Left ventricle myocardium superior (tissue), 1 donor: ENCODE measurements around the gene CAPN15. TPM values are rescaled to one million over a fixed set of nuclear protein-coding genes. Genes with fewer than 3 reads are reported as not detected.

Source experiments
- ATAC-seq: fragments of 200-7000 bp; cut with Tn5 transposase; one replicate; pipeline ENCODE4 v1.9.1; 2020; ENCODE audit warnings: mild to moderate bottlenecking, moderate library complexity
- DNase-seq: peaks from one replicate; pipeline ENCODE4 v3.0.0-alpha.2; 2020
- intact Hi-C: fragments of 100-400 bp; cut with micrococcal nuclease; formaldehyde crosslinking; loops from one replicate; pipeline ENCODE4 v1.11.0; 2022
- total RNA-seq: library from RNA; stranded (reverse); fragmentation: NEBNext Ultra II Directional; extraction: Animal tissue kit (Norgen Biotek cat#: 25700); gene quantifications from one replicate; pipeline ENCODE4 v1.2.1, GENCODE V29; 2021
- donor health status: DM: no; HTN: yes; CAD: no; lungs with severe emphysema.

CAPN15 gene
- total RNA-seq, 1 donor from 2014 or later = 17.8 TPM

DNA sequence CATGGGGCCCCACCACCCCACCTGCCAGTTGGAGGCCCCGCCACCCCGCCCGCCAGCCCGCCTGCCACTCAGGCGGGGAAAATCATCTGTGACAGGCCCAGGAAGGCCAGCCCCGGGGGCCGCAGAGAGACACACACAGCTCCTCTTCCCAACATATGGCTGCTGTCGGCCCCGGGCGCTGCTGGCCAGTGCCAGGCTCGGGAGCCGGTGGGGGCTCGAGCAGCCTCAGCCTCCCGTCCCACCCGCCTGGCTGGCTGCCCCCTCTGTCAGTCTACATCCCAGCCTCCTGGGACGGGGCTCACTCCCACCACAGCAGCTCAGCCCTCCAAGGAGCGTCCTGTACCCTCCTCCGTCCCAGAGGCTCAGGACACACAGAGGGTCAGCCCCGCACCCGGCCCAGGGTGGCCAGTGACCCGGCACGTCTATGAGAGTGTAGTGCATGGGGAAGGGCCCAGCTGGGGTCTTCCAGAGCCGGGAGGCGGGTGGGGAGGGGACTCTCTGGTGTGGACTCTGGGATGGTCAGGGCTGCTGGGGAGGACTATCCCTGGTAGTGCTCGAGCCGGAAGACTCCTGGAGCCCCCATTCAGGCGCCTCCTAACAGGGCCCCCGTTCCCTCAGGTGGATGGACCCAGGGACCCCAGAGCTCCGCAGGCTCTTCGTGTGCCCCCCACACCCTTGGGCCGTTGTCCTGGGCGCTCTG lies 29.1 kb downstream of the CAPN15 start:
- DNase-seq (no peak), ATAC-seq (no peak)
- intact Hi-C loops = no loop called here

DNA sequence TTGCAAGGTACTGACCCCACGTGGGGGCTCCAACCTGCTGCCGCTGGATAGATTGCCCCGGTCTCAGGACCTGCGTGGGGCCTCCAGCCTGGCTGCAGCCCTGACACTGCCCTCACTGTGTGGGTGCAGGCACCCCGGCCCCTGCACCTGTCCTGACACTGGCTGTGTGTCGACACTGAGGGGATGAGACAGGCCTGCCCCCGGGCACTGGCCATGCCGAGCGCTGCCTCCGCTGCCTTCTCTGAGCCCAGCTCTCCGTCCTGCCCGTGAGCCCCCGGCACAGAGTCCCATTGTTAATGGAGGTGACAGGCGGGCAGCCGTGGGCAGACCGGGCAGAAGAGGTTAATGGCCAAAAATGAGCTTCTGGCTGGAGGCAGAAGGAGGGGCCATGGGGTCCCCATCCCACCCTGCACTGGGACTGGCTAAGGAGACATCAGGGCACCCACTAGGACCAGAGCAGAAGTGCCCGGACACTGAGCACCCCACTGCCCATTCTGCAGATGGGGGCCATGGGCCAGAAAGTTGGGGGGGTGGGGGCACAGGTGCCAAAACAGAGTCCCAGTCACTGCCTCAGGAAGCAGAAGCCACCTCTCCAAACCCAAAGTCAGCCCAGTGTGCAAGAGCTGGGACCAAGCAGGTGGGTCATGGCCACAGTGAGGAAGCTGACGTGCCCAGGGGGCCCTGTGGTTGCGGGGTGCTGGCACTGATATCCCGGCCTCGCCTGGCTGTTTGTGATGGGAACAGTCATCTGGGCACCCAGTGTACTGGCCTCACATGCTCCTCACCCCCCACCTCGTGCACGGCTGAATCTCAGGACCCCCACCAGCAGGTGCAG lies 30.2 kb downstream of the CAPN15 start:
- intact Hi-C loops = no loop called here
- DNase-seq (no peak), ATAC-seq (no peak)

DNA sequence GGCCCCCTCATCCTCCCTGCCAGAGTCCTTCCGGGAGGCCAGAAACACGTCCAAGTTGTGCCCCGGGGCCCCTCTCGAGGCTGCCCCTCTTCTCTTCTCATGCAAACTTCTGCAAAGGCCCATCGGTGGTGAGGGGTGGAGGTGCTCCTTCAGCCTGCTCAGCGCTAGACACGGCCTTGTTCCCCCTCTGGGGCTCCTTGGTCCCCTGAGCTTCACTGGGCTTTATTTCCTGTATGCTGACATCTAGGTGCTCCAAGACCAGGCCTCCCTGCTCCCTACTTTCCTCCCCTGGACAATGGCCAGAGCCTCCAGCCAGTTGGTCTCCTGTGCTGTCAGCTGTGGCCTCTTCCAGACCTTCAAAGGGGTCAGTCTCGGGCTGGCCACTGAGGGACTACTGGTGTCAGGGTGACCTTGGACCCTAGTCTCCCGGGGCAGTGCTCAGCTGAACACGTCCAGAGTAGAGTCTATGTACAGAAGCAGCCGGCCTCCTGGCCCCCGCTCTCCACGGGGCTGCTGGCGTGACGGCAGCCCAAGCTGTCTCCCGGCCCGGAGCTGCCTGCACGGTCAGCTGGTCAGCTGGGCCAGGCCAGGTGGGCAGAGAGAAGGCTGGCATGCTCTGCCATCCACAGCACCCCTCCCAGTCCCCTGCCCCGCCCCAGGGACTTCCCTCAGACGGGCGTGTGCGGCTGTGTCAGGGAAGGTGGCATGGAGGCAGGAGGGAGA lies 30.9 kb downstream of the CAPN15 start:
- DNase-seq = peak; percentile 62
- peak; percentile 61 for ATAC-seq

DNA sequence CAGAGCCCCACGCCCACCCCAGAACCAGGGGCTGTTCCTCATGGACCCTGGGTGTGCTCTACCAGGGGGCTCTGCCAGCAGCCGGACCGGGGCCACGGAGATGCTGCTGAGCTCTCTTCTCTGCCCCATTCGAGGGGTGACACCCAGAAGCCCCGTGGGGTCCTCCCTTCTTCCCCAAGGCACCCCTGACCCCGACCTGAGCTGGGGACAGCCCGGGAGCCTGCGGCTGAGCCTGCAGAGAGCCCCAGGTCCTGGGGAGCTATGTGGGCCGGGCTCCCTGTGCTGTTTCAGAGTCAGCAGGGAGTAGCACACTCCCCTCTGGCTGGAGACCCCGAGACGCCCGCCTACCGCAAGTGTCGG lies 31.5 kb downstream of the CAPN15 start:
- intact Hi-C loops = no loop called here
- ATAC-seq (no peak), DNase-seq (no peak)

More for the DNA sequence above, 30.9 kb downstream of the CAPN15 start:
- intact Hi-C loops = no loop called here

DNA sequence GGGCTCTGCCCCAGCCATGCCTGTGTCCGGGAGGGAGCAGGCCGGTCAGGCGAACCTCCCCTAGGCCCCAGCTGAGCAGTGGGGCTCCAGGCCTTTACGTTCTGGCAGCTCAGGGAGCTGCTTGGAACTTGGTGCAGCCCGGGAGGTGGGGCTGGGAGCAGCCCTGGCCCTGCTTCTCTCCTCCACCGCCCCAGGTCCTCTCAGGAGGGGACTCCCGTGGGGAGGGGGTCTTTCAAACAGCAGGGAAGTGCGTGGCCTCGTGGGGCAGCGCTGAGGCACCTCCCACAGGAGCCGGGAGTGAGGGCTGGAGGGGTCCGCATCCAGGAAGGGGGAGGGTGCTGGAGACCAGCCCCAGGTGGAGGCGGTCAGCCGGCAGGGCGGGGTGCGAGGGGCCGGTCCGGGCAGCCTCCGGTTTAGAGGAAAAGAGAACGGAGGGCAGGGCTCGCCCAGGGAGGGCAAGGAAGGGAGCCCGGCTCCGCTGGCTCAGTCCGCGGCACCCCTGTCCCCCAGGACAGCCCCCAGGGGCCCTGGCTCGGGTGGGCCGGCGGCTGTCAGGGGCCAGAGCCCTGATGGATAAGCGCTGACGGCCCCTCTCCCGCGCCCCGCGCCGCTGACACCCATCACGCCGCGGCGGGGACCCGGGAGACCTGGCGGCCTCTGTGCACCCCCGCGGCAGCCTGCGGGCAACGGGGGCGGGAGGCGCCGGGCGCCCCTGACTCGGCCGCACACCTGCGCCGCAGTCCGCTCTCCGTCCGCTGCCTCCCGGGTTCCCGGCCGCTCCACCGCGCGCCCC lies 32.1 kb downstream of the CAPN15 start:
- intact Hi-C loops = no loop called here
- DNase-seq (no peak), ATAC-seq (no peak)

DNA sequence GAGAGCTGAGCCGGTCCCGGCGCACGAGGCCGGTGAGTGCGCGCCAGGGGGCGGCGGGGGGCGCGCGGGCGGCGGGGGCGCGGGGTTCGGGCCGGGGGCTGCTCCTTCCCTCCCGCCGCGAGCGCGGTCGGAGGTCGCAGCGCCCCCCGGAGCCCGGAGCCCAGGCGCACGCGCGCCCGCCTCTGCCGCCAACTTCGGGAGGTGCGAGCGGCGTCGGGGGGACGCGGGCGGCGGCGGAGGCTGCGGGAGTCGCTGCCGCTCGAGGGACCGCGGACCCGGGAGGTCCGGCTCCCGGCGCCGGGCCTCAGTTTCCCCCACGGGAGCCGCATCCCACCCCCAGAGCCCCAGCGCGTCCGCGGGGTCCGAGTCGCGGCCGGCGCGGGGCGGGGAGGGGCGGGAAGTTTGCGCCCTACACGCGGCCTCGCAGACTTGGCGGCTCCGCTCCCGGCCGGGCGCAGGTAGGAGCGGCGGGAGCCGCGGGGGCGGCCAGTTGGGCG lies 32.7 kb downstream of the CAPN15 start, which contains the start of gene PRR35:
Gene PRR35 (plus strand): TSS at position 191 of the 497 bp plus-strand sequence. CDS start 2,901 bp downstream, outside the sequence.
- intact Hi-C loops = no loop called here
- DNase-seq = no peak
- ATAC-seq = no peak

DNA sequence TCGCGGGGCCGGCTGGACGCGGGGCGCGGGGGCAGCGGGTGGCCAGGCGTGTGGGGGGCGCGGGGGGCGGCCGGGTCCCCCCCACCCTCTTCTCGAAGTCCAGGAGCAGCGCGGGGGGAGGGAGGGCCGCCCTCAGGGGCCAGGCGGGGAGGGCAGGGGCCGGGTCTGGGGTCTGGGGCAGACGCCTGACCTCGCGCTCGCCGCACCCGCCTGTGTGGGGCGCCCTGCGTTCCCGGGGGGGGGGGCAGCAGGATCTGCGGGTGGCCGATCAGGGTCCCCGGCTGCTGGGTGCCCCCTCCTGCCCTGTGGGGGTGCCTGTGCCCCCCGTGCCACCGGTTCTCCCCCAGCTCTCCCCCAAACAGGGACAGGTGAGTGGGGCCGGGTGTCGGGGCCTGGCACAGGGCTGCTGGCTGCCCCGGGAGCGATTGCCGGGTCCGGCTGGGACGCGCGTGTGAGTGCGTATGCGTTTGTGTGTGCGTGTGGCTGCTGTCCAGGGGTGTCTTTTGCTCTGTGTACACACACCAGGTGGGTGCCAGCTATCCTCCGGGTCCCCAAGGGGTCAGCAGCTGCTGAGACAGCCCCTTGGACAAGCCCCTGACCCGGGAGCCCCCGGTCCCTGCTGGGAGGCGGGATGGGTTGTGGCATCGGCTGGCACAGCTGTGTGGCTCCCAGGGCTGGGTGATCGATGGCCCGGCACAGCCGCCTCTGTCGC lies 33.3 kb downstream of the CAPN15 start:
- ATAC-seq (no peak), DNase-seq (no peak)
- intact Hi-C loops = no loop called here

DNA sequence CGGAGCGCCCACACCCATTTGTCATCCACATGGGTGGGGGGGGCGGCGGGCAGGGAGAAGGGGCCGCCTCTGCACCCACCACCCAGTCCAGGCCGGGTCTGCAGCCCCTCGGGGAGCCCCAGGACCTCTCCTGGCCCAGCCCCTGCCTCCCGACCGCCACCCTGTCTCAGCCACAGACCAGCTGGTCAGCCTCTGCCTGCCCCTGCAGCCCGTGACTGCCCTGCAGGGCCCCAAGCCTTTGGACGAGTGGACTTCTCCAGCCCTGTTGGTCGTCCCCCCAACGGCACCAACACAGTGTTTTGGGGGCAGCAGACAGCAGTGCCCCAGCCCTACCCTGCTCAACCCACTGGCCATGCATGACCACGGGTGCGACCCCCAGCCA lies 33.9 kb downstream of the CAPN15 start:
- DNase-seq (no peak), ATAC-seq (no peak)
- intact Hi-C loops = no loop called here

DNA sequence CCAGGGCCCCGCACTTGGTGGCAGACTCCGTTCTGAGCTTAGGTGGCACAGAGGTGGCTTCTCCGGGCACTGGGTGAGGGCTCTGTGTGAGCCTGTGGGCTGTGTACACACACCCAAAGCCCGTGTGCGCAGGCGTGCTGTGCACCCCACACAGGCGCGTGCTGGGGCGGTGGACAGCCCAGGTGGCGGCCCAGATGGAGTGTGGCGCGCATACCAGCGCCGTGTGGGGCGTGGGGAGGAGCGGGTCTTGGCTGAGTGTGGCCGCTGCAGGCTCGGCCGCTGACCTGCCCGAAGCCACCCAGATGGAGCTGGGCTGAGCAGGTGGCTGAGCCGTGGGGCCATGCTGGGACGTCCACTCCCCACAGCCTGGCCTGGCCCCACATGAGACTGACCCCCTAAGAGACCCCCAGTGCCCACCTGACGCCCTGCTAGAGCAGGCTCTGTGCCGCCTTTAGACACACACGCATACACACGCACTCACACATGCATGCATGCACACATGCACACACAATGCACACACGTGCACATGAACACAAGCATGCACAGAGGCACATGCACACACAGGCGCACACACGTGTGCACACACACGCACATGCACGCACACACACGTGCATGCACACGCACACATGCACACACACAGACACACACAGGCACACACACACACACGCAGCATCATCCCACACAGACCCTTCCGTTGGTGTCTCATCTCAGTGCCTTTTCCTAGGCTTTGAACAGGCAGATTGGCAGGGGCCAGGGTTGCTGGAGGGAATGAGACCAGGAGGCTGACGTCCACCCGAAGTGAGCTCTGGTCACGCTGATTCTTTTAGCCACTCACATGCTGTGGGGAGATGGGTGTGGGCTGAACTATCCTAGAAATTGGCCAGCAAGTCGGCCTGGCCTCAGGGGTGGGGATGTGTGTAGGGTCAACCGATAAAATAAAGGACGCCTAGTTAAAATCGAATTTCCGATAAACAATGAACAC lies 34.7 kb downstream of the CAPN15 start:
- no peak for DNase-seq
- ATAC-seq = no peak
- intact Hi-C loops = no loop called here

DNA sequence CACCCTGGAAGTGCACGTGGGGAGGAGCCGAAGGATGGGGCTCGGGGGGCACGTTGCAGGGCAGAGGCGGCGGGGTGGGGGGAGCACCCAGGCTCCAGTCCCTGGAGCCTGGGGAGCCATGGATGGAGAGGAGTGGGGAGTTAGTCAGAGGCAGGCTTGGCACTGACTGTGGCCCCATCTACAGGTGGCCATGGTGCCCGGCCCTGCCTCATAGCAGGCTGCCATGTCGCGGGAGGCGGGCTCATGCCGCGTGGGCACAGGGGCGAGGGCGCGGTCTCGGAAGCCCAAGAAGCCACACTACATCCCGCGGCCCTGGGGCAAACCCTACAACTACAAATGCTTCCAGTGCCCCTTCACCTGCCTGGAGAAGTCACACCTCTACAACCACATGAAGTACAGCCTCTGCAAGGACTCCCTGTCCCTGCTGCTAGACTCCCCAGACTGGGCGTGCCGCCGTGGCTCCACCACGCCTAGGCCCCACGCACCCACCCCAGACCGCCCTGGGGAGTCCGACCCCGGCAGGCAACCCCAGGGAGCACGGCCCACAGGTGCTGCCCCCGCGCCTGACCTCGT lies 35.6 kb downstream of the CAPN15 start:
- no peak for DNase-seq
- ATAC-seq = no peak
- intact Hi-C loops = no loop called here

DNA sequence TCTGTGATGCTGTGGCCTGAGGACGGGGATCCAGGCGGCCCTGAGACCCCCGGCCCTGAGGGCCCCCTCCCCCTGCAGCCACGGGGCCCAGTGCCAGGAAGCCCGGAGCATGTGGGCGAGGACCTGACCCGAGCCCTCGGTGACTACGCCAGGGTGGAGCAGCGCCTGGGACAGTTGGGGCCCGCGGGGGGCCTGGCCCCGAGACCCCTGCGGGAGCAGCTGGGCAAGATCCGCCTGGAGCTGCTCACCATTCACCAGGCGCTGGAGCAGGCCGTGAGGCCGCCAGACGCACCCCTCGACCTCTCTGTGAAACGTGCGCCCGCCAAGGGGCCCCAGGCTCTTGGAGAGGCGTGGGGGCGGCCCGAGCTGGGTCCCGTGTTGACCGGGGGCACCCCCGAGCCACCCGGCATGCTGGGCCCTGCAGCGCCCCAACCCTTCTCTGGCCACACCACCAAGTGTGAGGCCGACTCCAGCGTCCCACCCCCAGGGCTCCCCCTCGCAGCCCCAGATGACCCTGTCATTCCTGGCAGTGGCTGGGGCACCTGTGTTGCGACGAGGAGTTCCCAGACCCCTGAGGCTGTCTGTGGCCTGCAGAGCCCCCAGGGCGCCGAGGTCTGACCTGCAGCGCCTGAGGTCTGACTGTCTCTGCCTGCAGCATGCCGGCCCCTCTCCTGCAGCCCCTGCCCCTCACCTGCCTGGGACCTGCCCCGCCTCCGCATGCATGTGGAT lies 37.3 kb downstream of the CAPN15 start:
- ATAC-seq = no peak
- no peak for DNase-seq
- intact Hi-C loops = no loop called here

DNA sequence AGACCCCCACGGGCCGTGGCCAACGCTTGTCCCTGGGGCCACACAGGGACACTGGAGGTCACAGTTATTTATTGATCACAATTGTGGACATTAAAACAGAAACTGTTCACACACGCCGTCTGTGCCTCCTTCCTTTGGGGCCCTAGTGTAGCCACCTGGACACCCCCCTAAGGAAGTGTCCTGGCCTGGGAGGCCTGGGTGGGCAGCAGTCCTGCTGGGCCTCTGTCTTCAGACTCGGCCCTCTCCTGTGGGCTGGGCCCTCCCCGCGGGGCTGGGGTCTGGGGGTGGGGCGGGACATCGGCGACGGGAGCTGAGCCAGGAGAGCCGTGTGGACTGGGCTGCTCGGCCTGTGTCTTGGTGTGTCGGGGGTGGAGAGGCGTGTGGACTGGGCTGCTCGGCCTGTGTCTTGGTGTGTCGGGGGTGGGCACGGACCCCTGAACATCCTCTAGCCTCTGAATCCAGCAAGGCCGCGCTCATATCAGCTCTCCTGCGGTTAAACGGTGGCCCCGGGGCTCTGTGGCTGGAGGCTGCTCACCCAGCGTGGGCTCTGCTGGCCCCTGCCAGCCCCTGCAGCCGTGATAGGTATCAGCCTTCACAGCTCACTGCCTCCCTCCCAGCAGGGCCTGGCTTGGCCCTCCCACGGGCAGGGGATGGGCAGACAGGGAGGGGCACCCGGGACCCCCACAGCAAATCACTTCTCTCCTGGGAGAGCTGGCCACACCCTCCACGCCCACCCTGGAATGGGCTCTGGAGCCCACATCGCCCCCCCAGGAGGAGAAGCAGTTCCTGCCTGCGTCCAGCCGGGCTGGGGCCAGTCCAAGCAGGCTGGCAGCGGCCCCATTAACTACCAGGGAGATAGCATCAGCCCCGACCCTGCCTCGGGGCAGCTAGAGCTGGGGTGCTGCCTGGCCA lies 38.2 kb downstream of the CAPN15 start:
- no peak for DNase-seq
- intact Hi-C loops = no loop called here
- no peak for ATAC-seq

DNA sequence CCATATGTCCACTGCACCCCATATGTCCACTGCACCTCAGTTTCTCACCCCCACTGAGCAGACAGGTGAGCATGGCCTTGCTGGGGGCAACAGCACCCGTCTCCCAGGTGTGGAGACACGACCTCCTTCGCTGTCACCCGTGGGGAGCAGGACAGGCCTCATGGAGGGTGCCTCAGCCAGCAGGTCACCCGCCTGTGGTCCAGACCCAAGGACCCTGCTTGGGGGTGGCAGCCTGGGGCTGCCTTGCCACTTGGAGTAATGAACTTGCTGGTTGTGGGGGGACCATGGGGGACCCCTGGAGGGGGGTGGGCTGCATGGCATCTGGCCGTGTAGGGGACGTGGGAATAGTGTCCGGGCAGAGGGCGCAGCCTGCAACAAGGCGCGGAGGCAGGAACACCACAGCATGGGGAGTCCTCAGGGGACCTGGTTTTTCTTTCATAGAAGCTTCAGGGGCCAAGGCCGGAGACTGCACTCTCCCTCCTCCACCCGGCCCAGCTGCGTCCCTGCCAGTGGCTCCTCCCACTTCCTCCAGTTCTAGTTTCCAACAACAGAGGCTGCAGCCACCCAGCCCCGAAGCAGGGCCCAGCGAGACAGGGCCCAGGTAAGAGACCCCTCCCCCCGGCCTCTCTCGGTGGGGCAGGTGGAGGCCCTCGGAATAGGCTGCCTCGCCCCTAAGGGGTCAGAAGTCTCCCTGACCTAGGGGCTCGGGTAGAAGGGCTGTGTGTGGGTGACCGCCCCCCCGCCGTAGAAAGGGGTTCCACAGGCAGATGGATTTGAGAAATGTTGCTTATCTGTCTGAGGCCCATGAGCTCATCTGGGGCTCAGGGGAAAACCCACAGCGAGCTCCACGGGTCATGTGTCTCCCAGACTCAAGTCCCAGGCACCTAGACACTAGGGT lies 39.2 kb downstream of the CAPN15 start, which contains the start of gene NHLRC4:
Gene NHLRC4 (plus strand): TSS at position 531 of the 898 bp plus-strand sequence. CDS start 1,043 bp downstream, outside the sequence.
- intact Hi-C loops = no loop called here
- ATAC-seq (peak; percentile 69), DNase-seq (peak; percentile 83)
